GM12873 (cell line): ENCODE results near the gene SLC26A9.

Experiments used
- TF ChIP-seq, protein P1 (sequence below): IDR thresholded peaks from 2 replicates; pipeline ENCODE4 v1.5.1; 2012; ENCODE audit warnings: low read depth, mild to moderate bottlenecking, moderate library complexity, low read length, control low read depth; ENCODE audit not compliant: insufficient read depth; ENCODE audit errors: missing control alignments

Gene SLC26A9

DNA sequence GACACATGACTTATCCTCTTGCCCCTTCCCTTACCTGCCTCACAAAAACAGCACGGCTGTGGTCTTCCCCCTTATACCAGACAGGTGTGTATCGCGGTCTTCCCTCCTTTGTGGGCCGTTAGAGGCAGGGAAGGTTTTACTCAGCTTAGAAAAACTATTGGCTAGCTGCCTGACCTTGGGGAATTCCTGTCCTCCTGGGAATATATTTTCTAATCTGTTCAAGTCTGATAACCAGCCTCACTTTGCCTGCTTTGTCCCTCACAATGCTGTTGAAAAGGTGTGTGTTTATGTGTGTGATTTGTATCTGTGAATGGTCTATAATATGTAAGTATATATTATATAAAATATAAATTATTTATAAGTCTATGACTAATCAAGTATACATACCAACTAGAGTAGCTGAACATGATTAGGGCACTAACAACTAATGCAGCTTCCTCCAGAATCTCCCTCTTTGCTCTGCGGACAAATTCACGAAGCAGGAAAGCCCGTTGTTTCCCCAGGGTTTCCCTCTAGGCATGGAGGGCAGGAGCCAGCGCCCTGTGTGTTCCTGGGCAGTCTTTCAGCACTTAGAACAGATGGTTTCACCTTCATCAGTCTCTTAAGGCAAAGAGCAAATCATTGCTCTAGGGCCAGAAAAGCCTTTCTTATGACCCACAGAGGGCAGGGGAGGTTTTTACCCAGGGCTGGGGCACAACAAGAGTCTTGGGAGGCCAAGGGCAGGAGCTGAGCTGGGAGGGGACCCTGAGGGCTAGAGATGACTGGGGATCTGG is 25.6 kb downstream of the SLC26A9 start:
- TF ChIP-seq, protein P1, sequence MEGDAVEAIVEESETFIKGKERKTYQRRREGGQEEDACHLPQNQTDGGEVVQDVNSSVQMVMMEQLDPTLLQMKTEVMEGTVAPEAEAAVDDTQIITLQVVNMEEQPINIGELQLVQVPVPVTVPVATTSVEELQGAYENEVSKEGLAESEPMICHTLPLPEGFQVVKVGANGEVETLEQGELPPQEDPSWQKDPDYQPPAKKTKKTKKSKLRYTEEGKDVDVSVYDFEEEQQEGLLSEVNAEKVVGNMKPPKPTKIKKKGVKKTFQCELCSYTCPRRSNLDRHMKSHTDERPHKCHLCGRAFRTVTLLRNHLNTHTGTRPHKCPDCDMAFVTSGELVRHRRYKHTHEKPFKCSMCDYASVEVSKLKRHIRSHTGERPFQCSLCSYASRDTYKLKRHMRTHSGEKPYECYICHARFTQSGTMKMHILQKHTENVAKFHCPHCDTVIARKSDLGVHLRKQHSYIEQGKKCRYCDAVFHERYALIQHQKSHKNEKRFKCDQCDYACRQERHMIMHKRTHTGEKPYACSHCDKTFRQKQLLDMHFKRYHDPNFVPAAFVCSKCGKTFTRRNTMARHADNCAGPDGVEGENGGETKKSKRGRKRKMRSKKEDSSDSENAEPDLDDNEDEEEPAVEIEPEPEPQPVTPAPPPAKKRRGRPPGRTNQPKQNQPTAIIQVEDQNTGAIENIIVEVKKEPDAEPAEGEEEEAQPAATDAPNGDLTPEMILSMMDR, result no peak

DNA sequence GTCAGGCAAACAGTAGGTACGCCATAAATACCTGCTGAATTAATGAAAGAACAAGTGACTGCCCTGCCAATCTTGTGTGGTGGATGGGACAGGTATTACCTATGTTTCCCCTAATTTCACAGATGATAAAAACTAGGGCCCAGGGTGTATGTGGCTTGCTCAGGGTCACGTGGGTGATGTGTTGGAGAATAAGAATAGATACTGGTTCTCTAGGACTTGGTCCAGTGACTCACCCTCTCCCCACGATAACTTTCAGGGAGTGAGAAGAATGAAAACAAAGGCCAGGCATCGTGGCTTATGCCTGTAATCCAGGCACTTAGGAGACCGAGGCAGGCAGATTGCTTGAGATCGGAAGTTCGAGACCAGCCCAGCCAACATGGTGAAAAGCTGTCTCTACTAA is 26.7 kb downstream of the SLC26A9 start:
- TF ChIP-seq, protein P1, result no peak

DNA sequence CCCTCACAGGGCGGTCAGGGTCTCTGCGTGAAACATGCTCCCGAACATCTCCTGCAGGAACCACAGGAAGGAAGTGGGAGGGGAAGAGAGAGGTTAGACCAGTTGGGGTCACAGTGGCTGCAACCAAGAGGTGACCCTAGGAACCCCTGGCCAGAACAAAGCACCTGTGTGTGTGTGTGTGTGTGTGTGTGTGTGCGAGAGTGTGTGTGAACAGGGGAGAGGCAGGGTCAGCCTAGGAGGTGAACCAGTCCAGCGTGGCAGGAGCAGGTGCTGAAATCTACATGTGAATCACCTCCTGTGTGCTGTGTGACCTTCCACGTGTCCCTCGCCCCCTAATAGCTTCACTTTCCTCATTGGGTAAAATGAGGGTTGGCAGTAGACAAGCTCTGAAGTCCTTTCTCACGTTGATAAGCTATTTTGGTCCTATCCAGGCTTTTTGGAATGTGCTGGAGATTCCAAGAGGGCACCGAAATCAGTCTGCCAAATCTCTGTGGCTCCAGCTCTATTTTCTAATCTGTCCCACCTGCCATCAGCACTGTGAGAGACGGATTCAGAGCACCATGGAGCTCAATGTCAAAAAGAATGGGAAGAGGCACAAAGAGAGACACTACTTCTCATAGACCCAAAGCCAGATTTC is 27.8 kb downstream of the SLC26A9 start:
- TF ChIP-seq, protein P1, result no peak

DNA sequence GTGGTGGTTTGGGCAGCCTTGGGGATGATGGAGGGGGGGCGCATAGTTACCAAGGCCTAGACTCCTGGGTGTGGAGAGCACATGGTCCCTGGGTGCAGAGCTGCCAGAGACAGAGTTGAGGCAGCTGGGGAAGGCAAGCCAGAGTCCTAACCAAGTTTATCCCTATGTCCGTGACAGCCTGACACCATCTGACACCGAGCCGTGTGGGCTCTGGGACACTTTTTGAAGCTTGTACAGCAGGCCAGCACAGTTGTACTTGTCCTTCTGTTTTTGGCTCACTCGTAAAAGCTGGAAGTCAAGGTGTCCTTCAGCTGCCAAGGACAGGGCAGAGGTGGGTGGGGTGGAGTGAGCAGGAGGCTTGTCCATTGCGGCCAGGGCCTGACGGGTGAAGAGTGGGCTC is 28.5 kb downstream of the SLC26A9 start:
- TF ChIP-seq, protein P1, result no peak

DNA sequence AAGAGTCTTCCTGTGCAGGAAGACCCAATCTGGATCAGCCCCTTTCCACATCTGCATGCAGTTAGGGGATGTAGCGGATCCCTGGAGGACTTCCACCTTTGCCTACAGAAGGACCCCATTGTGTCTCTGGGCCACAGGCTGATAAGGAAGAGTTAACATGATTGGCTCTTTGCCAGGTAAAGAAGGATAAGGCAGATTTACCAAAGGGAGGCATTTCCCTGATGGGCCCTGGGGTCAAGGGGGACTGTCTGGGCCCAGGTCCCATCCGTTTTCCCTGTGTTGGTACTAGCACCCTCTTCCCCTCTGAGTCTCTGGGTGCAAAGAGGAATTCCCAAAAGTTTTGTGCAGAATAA is 29.1 kb downstream of the SLC26A9 start:
- TF ChIP-seq, protein P1, result no peak

DNA sequence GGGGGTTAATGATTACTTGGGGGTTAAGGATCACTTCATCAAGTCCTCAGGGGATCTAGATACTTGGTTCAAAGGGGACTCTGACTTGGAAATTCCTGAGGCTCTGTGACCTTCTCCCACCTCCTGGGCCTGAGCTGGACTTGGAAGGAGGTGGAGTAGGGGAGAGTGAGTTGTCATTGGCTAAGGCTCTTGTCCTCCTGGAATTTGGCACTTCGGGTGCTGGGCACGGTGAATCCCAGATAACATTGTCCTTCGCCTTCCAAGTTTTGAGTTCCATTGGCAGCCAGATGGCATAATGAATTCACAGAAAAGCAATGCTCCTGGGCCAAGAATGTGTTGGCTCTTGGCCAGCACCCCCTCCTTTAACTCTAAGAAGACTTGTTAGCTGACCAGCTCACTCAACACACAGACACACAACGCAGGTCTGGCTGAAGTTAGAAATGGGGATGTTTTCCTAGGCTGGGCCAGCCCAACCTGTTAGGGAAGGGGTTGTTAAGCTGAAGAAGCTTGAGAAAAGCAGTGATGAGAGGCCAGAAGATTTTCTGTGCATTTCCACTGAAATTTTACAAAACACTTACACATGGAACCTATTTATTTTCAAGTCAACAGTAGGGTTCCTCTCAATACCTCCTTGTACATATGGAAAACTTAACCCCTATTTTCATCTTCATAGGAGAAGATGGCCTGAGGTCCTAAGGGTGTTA is 29.7 kb downstream of the SLC26A9 start:
- TF ChIP-seq, protein P1, result no peak

DNA sequence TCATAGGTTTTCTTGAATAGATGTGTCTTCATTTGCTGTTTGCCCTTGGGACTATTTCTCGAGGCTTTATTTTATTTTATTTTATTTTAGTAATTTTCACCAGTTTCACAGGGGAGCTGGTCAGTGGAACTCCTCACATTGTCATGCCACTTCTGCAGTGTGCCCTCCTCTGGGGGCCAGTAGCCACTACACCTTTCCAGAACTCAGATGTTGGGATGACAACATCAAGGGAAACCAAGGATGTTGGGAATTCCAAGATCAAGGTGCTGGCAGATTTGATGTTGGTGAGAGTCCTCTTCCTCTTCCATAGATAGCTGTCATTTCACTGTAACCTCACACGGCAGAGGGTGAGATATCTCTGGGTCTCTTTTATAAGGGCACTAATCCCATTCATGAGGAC is 35.5 kb downstream of the SLC26A9 start:
- TF ChIP-seq, protein P1, result peak; percentile 46
